ENCODE results near the gene BCAS4. TPM values are rescaled to one million over a fixed set of nuclear protein-coding genes. Genes with fewer than 3 reads are reported as not detected.

BCAS4 gene
- total RNA-seq, 1 experiment from 2014 or later = 34.8 TPM

DNA sequence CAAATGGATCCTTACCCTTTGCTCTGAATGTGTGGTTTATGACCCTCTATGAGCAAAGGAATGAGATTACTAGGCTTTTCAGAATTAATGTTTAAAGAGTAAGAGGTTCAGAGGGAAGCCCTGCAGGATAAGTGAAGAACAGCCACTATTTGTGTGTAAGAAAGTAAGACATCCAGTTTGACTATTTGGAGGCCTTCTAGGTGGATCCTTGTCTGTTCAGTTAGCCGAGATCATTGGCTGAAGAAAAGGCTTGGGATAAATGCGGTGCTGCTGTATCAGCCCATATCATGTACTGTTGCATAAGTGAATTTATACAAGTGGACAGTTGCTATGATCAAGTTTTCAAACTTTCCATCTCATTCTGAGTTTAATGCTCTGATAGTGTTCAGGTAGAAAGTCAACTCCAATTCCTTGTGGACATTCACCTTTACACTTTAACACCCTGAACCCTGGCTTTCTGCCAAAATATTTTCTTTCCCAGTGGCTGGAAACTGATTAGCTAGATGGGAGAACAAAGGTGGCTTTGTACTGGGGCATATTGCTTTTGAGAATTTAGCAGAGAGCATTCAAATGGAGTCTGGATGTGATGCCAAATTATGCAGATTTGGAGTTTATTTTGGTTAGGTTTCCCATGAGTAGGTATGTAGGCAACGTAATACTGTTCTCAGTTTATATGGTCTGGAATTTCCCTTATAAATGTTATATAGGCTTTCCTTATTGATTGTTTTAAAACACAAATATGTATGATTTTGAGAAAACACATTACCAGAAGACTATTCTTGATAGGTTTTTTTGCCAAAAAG, 48.5 kb upstream of the BCAS4 start:
- in situ Hi-C loops (cut with HindIII; ENCODE audit: low pct_unique_long_range_greater_than_20kb, low sequenced_read_pairs) = no loop called here
- H3K27me3 ChIP-seq (ENCODE audit: control insufficient read depth, insufficient read depth, low read length) = no peaks in the 10 kb centered on the region
- intact Hi-C loops (cut with micrococcal nuclease; ENCODE audit: unreplicated experiment) = loop anchor here (5.0 kb wide), 1 partner anchor 41 kb away; no protein-coding TSS in a partner anchor
- ChIA-PET POLR2A (no interaction called here), CTCF (interaction anchor here (0.5 to 1.0 kb wide), 3 partner anchors 44 to 283 kb away, joined by 3 to 12 read pairs (median 3); no protein-coding TSS in a partner anchor)
- H3K9me3 ChIP-seq (ENCODE audit: control insufficient read depth, insufficient read depth, low read depth, low read length) = no peaks in the 10 kb centered on the region
- H3K4me3 ChIP-seq (ENCODE audit: low read depth in 2 of 2, low read length in 2 of 2) = no peak overlapping the region
- peaks cover 18% of the 10 kb centered on the region for H3K36me3 ChIP-seq (ENCODE audit: control insufficient read depth, insufficient read depth, low read length)
- ATAC-seq (peak; percentile 29), DNase-seq (ENCODE audit: low read depth, low spot score) (no peak)
- BruUV-seq (replicated peaks) = no TSS peak
- peaks cover 85% of the 10 kb centered on the region for H3K4me1 ChIP-seq (ENCODE audit: control insufficient read depth, insufficient read depth, low read length)
- TF ChIP-seq TCF7L2 (IDR thresholded peaks at IDR 0.05; ENCODE audit: low read depth, low read length) (peak; percentile 81; the same call in 1 of the 2 replicates), POLR2AphosphoS5 (IDR thresholded peaks at IDR 0.05; ENCODE audit: low read depth, low read length) (peak; percentile 78), CTCF (IDR thresholded peaks at IDR 0.05) (no peak), REST (IDR thresholded peaks at IDR 0.05; ENCODE audit: insufficient read depth in 1 of 2, low read depth in 2 of 2, low read length in 1 of 2) (no peak), SIN3A (IDR thresholded peaks at IDR 0.05; ENCODE audit: borderline replicate concordance, insufficient read depth, low read depth, low read length) (no peak)
- peak overlapping the region; percentile 99 for H3K27ac ChIP-seq (ENCODE audit: low read length)

- BruUV-seq (replicated peaks) = no TSS peak
- Histone ChIP-seq H3K9me3 (ENCODE audit: control insufficient read depth, insufficient read depth, low read depth, low read length) (no peaks in the 10 kb centered on the region), H3K27me3 (ENCODE audit: control insufficient read depth, insufficient read depth, low read length) (no peaks in the 10 kb centered on the region), H3K36me3 (ENCODE audit: control insufficient read depth, insufficient read depth, low read length) (peaks cover 23% of the 10 kb centered on the region), H3K27ac (ENCODE audit: low read length) (peak overlapping the region; percentile 99), H3K4me3 (ENCODE audit: low read depth in 2 of 2, low read length in 2 of 2) (peak overlapping the region in 1 of 2 experiments; percentile 2; a peak in 1 of 4 replicates), H3K4me1 (ENCODE audit: control insufficient read depth, insufficient read depth, low read length) (peaks cover 89% of the 10 kb centered on the region)
- in situ Hi-C loops (cut with HindIII; ENCODE audit: low pct_unique_long_range_greater_than_20kb, low sequenced_read_pairs) (no loop called here), intact Hi-C loops (cut with micrococcal nuclease; ENCODE audit: unreplicated experiment) (loop anchor here (5.0 kb wide), 1 partner anchor 40 kb away; no protein-coding TSS in a partner anchor)
- DNase-seq (ENCODE audit: low read depth, low spot score) = no peak
- ChIA-PET POLR2A (no interaction called here), CTCF (interaction anchor here (0.7 kb wide), 1 partner anchor 116 kb away, joined by 3 read pairs; no protein-coding TSS in a partner anchor)
- no peak for TF ChIP-seq REST (IDR thresholded peaks at IDR 0.05; ENCODE audit: insufficient read depth in 1 of 2, low read depth in 2 of 2, low read length in 1 of 2)
- TF ChIP-seq CTCF (IDR thresholded peaks at IDR 0.05) = no peak
- no peak for TF ChIP-seq TCF7L2 (IDR thresholded peaks at IDR 0.05; ENCODE audit: low read depth, low read length)
- no peak for TF ChIP-seq SIN3A (IDR thresholded peaks at IDR 0.05; ENCODE audit: borderline replicate concordance, insufficient read depth, low read depth, low read length)
- no peak for TF ChIP-seq POLR2AphosphoS5 (IDR thresholded peaks at IDR 0.05; ENCODE audit: low read depth, low read length)
- ATAC-seq = no peak
Observed at GRCh38 chr20:50747275-50747674, 47.6 kb upstream of the BCAS4 start.

All from Panc1 (cell line).